ENCODE data around the gene RARRES1.

- TF ChIP-seq CTCF (IDR thresholded peaks at IDR 0.05): no peak
- TF ChIP-seq POLR2A (IDR thresholded peaks at IDR 0.05): no peak
Measured at GRCh38 chr3:158723991-158724390, 8.3 kb downstream of the RARRES1 start.
